Transverse colon (tissue), 4 donors: ENCODE measurements around the gene DDX1. TPM values are rescaled to one million over a fixed set of nuclear protein-coding genes. Genes with fewer than 3 reads are reported as not detected.

ENCODE experiments used
- DNase-seq: peaks from one replicate; pipeline ENCODE4 v3.0.0-alpha.2; 2019
- H3K27ac ChIP-seq, 4 donors: fragments of 200-600 bp; sonication (generic); 2 replicates each; pipeline ENCODE4 v1.5.1; 2016 to 2018; ENCODE audit warnings: inconsistent platforms in 4 of 4
- H3K27me3 ChIP-seq: fragments of 200-600 bp; sonication (generic); 2 replicates; pipeline ENCODE4 v1.5.1; 2017; ENCODE audit warnings: inconsistent platforms
- H3K36me3 ChIP-seq, 4 donors: fragments of 200-600 bp; sonication (generic); 2 replicates each; pipeline ENCODE4 v1.5.1; 2017 to 2019; ENCODE audit warnings: inconsistent platforms in 4 of 4
- H3K4me1 ChIP-seq, 4 donors: fragments of 200-600 bp; sonication (generic); 2 replicates each; pipeline ENCODE4 v1.5.1; 2017 to 2020; ENCODE audit warnings: inconsistent platforms in 4 of 4
- H3K4me3 ChIP-seq, 4 donors: fragments of 200-600 bp; sonication (generic); 1 replicate in 1 of 4; 2 replicates in 3 of 4; pipeline versions ENCODE4 v1.5.1 to v1.6.1; 2017 to 2019; ENCODE audit warnings: inconsistent platforms in 4 of 4
- H3K9me3 ChIP-seq, 2 donors: fragments of 200-600 bp; sonication (generic); 2 replicates each; pipeline ENCODE4 v1.5.1; 2017 to 2019; ENCODE audit warnings: inconsistent platforms in 2 of 2
- CTCF ChIP-seq, 5 experiments: fragments of 200-600 bp in 3 of 5; fragments of 450-650 bp in 2 of 5; sonication (generic) in 3 of 5; IDR thresholded peaks; 1 replicate in 2 of 5; 2 replicates in 3 of 5; pipeline ENCODE4 v1.5.1; 2016 to 2017; ENCODE audit warnings: antibody characterized with exemption in 5 of 5, inconsistent platforms in 3 of 5, mild to moderate bottlenecking in 2 of 5, moderate library complexity in 1 of 5
- EP300 ChIP-seq: sonication (generic); formaldehyde crosslinking; IDR thresholded peaks from one replicate; pipeline ENCODE4 v1.6.1; 2017; ENCODE audit warnings: antibody characterized with exemption, low read depth
- POLR2A ChIP-seq: fragments of 450-650 bp; IDR thresholded peaks from one replicate; pipeline ENCODE4 v1.6.1; 2016; ENCODE audit warnings: antibody characterized with exemption, mild to moderate bottlenecking, moderate library complexity
- POLR2AphosphoS5 ChIP-seq, 3 donors: sonication (generic); formaldehyde crosslinking; IDR thresholded peaks; one replicate each; pipeline ENCODE4 v1.6.1; 2016; ENCODE audit warnings: antibody characterized with exemption in 3 of 3
- WGBS, 2 donors: methylation state at CpG; one replicate each; pipeline ENCODE4 v1.1.5; 2018; ENCODE audit warnings: low coverage in 1 of 2; 5-methylcytosine and 5-hydroxymethylcytosine counted together
- in situ Hi-C, 4 donors: fragments of 200-750 bp; cut with MboI; loops; one replicate each; pipeline versions ENCODE4 v1.15.0 to v1.15.1; 2017; ENCODE audit warnings: low sequenced_read_pairs in 3 of 4, low pct_ligation_motif_present in 1 of 4, low pct_unique_long_range_greater_than_20kb in 1 of 4
- intact Hi-C: fragments of 100-400 bp; cut with DNase I; formaldehyde crosslinking; loops from one replicate; pipeline ENCODE4 v1.15.1; 2023; ENCODE audit warnings: low total_unique reads
- total RNA-seq, 4 donors: library from RNA; depleted of rRNA; stranded (reverse); fragments of >200 nt; gene quantifications; one replicate each; pipeline ENCODE4 v1.1.0, GENCODE V29; 2016

DDX1 gene
- total RNA-seq, 4 donors from 2014 or later, result 18.3 to 61.1 (median 49.9) TPM

GRCh38 chr2:15655123-15655887 is 63.6 kb downstream of the DDX1 start:
- H3K36me3 ChIP-seq, result no peaks in the 10 kb centered on the region
- H3K27ac ChIP-seq, result no peak overlapping the region
- H3K9me3 ChIP-seq, result no peaks in the 10 kb centered on the region
- WGBS, 2 donors, result 95 to 100% methylated on average over 5 to 7 of the region's 7 CpGs
- no peaks in the 10 kb centered on the region for H3K27me3 ChIP-seq
- H3K4me1 ChIP-seq, result no peaks in the 10 kb centered on the region
- in situ Hi-C loops (loop anchor here in 1 of 4 donors (25.0 kb wide), 1 partner anchor 857 kb away; no protein-coding TSS in a partner anchor), intact Hi-C loops (no loop called here)
- DNase-seq, result no peak
- TF ChIP-seq POLR2AphosphoS5 (IDR thresholded peaks at IDR 0.05) (no peak), EP300 (no peak), POLR2A (no peak)
- H3K4me3 ChIP-seq, result no peak overlapping the region

GRCh38 chr2:15656090-15656489 is 64.4 kb downstream of the DDX1 start:
- intact Hi-C loops (no loop called here), in situ Hi-C loops (loop anchor here in 1 of 4 donors (25.0 kb wide), 1 partner anchor 856 kb away; no protein-coding TSS in a partner anchor)
- Histone ChIP-seq H3K9me3 (no peaks in the 10 kb centered on the region), H3K4me1 (no peaks in the 10 kb centered on the region), H3K27me3 (no peaks in the 10 kb centered on the region), H3K4me3 (no peak overlapping the region), H3K36me3 (no peaks in the 10 kb centered on the region), H3K27ac (no peak overlapping the region)
- 90 to 92% methylated on average over 2 to 8 of the region's 8 CpGs for WGBS, 2 donors
- DNase-seq, result no peak
- TF ChIP-seq CTCF (IDR thresholded peaks at IDR 0.05) (no peak), POLR2A (no peak), POLR2AphosphoS5 (IDR thresholded peaks at IDR 0.05) (no peak), EP300 (no peak)

GRCh38 chr2:15657759-15658158 is 66.1 kb downstream of the DDX1 start:
- no peaks in the 10 kb centered on the region for H3K36me3 ChIP-seq
- no peak overlapping the region for H3K4me3 ChIP-seq
- H3K27ac ChIP-seq, result no peak overlapping the region
- no peaks in the 10 kb centered on the region for H3K4me1 ChIP-seq
- WGBS, 2 donors, result 88 to 89% methylated on average over 3 to 9 of the region's 9 CpGs
- in situ Hi-C loops (loop anchor here in 1 of 4 donors (25.0 kb wide), 1 partner anchor 855 kb away; no protein-coding TSS in a partner anchor), intact Hi-C loops (no loop called here)
- TF ChIP-seq POLR2A (no peak), CTCF (IDR thresholded peaks at IDR 0.05) (no peak), EP300 (no peak), POLR2AphosphoS5 (IDR thresholded peaks at IDR 0.05) (no peak)
- H3K27me3 ChIP-seq, result no peaks in the 10 kb centered on the region
- no peak for DNase-seq
- H3K9me3 ChIP-seq, result no peaks in the 10 kb centered on the region

- intact Hi-C loops (no loop called here), in situ Hi-C loops (loop anchor here in 1 of 4 donors (25.0 kb wide), 1 partner anchor 853 kb away; no protein-coding TSS in a partner anchor)
- WGBS, 2 donors, result 88 to 90% methylated on average over 4 of the region's 4 CpGs
- Histone ChIP-seq H3K9me3 (no peaks in the 10 kb centered on the region), H3K4me3 (no peak overlapping the region), H3K27me3 (no peaks in the 10 kb centered on the region), H3K36me3 (no peaks in the 10 kb centered on the region), H3K4me1 (no peaks in the 10 kb centered on the region), H3K27ac (no peak overlapping the region)
- DNase-seq, result no peak
- no peak for TF ChIP-seq EP300
- no peak for TF ChIP-seq CTCF (IDR thresholded peaks at IDR 0.05)
- no peak for TF ChIP-seq POLR2A
- no peak for TF ChIP-seq POLR2AphosphoS5 (IDR thresholded peaks at IDR 0.05)
Observed at GRCh38 chr2:15658911-15659310, 67.2 kb downstream of the DDX1 start.
